ENCODE results near the gene CD300LF.
A peak's percentile ranks its signal among the peaks of the same experiment; 100 is the strongest.

The CD300LF gene

GRCh38 chr17:74736513-74737298, 24.0 kb upstream of the CD300LF start, which contains the start of gene RAB37:
TSS of gene RAB37 (plus strand) at chr17:74737256. CDS start at chr17:74737273, 17 bp downstream.
- Histone ChIP-seq H2BK120ac (ENCODE audit: insufficient read depth, low read length, poor library complexity) (no peak within 1 kb of the TSS), H3K9ac (ENCODE audit: low read length) (no peak within 1 kb of the TSS)

DNA sequence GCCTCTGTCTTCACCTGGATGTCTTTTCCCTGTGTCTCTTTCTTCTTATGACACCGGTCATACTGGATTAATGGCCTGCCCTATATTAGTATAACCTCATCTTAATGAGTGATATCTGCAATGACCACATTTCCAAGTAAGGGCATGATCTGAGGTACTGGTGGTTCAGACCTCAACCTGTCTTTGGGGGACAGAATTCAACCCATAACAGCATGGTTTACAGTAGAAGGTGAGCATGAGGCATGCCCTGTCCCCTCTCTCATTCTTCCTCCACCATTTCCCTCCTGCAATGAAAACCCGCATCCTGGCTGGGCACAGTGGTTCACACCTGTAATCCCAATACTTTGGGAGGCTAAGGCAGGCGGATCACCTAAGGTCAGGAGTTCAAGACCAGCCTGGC, 21.5 kb upstream of the CD300LF start:
- no peak overlapping the region for H2AFZ ChIP-seq (ENCODE audit: insufficient read depth, low read length, poor library complexity)
- H3K27ac ChIP-seq (ENCODE audit: low read depth, low read length): no peak overlapping the region
- H4K8ac ChIP-seq (ENCODE audit: low read depth, low read length): no peak overlapping the region
- H3K18ac ChIP-seq (ENCODE audit: low read length): no peak overlapping the region
- H3K4me2 ChIP-seq (ENCODE audit: low read length): no peak overlapping the region
- no peak overlapping the region for H4K12ac ChIP-seq (ENCODE audit: low read depth, low read length)
- no peaks in the 10 kb centered on the region for H3K36me3 ChIP-seq (ENCODE audit: control insufficient read depth in 1 of 2, insufficient read depth in 2 of 2, low read length in 2 of 2)
- no peak overlapping the region for H2BK120ac ChIP-seq (ENCODE audit: insufficient read depth, low read length, poor library complexity)
- no CpG with 5 or more reads among the region's 3 CpGs for WGBS (ENCODE audit: extremely low coverage, insufficient coverage, insufficient read length)
- peaks cover 7% of the 10 kb centered on the region for H3K9me3 ChIP-seq (ENCODE audit: insufficient read depth, low read depth, low read length)
- no peak overlapping the region for H2BK5ac ChIP-seq (ENCODE audit: low read depth, low read length, poor library complexity)
- H3K4me3 ChIP-seq (ENCODE audit: low read depth, low read length): no peak overlapping the region
- peaks cover 18% of the 10 kb centered on the region for H3K27me3 ChIP-seq (ENCODE audit: insufficient read depth, low read length)
- H3K23ac ChIP-seq (ENCODE audit: low read length): no peak overlapping the region
- H3K4ac ChIP-seq (ENCODE audit: low read depth, low read length): no peak overlapping the region
- H4K91ac ChIP-seq (ENCODE audit: low read depth, low read length): no peak overlapping the region
- no peak for DNase-seq
- H3K4me1 ChIP-seq (ENCODE audit: control insufficient read depth in 1 of 2, insufficient read depth in 2 of 2, low read length in 2 of 2): peaks cover 9 to 11% of the 10 kb centered on the region in 2 experiments
- no peaks in the 10 kb centered on the region for H3K79me1 ChIP-seq (ENCODE audit: low read length)
- H2BK12ac ChIP-seq (ENCODE audit: low read length): no peak overlapping the region
- no peak overlapping the region for H3K9ac ChIP-seq (ENCODE audit: low read length)
- no peaks in the 10 kb centered on the region for H3K79me2 ChIP-seq (ENCODE audit: control insufficient read depth, insufficient read depth, low read length, poor library complexity)
- H2AK5ac ChIP-seq (ENCODE audit: low read length): no peak overlapping the region
- no peak overlapping the region for H3K14ac ChIP-seq (ENCODE audit: low read length)

More at GRCh38 chr17:74736513-74737298, 24.0 kb upstream of the CD300LF start, which contains the start of gene RAB37:
- Histone ChIP-seq H3K4me3 (ENCODE audit: low read depth, low read length) (peak within 1 kb of the TSS; percentile 45), H3K9me3 (ENCODE audit: insufficient read depth, low read depth, low read length) (peaks cover 7% of the 10 kb centered on the region), H3K18ac (ENCODE audit: low read length) (no peak within 1 kb of the TSS), H4K91ac (ENCODE audit: low read depth, low read length) (no peak within 1 kb of the TSS), H2BK5ac (ENCODE audit: low read depth, low read length, poor library complexity) (no peak within 1 kb of the TSS), H3K36me3 (ENCODE audit: control insufficient read depth in 1 of 2, insufficient read depth in 2 of 2, low read length in 2 of 2) (no peaks in the 10 kb centered on the region), H4K12ac (ENCODE audit: low read depth, low read length) (no peak within 1 kb of the TSS), H2AFZ (ENCODE audit: insufficient read depth, low read length, poor library complexity) (peak within 1 kb of the TSS; percentile 8), H3K27ac (ENCODE audit: low read depth, low read length) (no peak within 1 kb of the TSS), H4K8ac (ENCODE audit: low read depth, low read length) (no peak within 1 kb of the TSS), H3K4me2 (ENCODE audit: low read length) (peak within 1 kb of the TSS; percentile 61), H3K79me2 (ENCODE audit: control insufficient read depth, insufficient read depth, low read length, poor library complexity) (no peaks in the 10 kb centered on the region), H2AK5ac (ENCODE audit: low read length) (no peak within 1 kb of the TSS), H3K27me3 (ENCODE audit: insufficient read depth, low read length) (peaks cover 18% of the 10 kb centered on the region), H3K4ac (ENCODE audit: low read depth, low read length) (no peak within 1 kb of the TSS), H3K23ac (ENCODE audit: low read length) (no peak within 1 kb of the TSS), H3K79me1 (ENCODE audit: low read length) (no peaks in the 10 kb centered on the region), H2BK12ac (ENCODE audit: low read length) (no peak within 1 kb of the TSS), H3K14ac (ENCODE audit: low read length) (no peak within 1 kb of the TSS), H3K4me1 (ENCODE audit: control insufficient read depth in 1 of 2, insufficient read depth in 2 of 2, low read length in 2 of 2) (peaks cover 9 to 11% of the 10 kb centered on the region in 2 experiments)
- no CpG with 5 or more reads among the region's 67 CpGs for WGBS (ENCODE audit: extremely low coverage, insufficient coverage, insufficient read length)
- DNase-seq: no peak

- Histone ChIP-seq H3K4me3 (ENCODE audit: low read depth, low read length) (peak overlapping the region; percentile 33), H3K79me1 (ENCODE audit: low read length) (no peaks in the 10 kb centered on the region), H3K27ac (ENCODE audit: low read depth, low read length) (no peak overlapping the region), H4K12ac (ENCODE audit: low read depth, low read length) (no peak overlapping the region), H3K9ac (ENCODE audit: low read length) (no peak overlapping the region), H2AFZ (ENCODE audit: insufficient read depth, low read length, poor library complexity) (no peak overlapping the region), H3K23ac (ENCODE audit: low read length) (no peak overlapping the region), H3K4ac (ENCODE audit: low read depth, low read length) (no peak overlapping the region), H3K4me2 (ENCODE audit: low read length) (no peak overlapping the region), H3K9me3 (ENCODE audit: insufficient read depth, low read depth, low read length) (peaks cover 7% of the 10 kb centered on the region), H2BK5ac (ENCODE audit: low read depth, low read length, poor library complexity) (no peak overlapping the region), H3K4me1 (ENCODE audit: control insufficient read depth in 1 of 2, insufficient read depth in 2 of 2, low read length in 2 of 2) (peaks cover 9 to 11% of the 10 kb centered on the region in 2 experiments), H3K79me2 (ENCODE audit: control insufficient read depth, insufficient read depth, low read length, poor library complexity) (no peaks in the 10 kb centered on the region), H2AK5ac (ENCODE audit: low read length) (no peak overlapping the region), H2BK12ac (ENCODE audit: low read length) (no peak overlapping the region), H4K8ac (ENCODE audit: low read depth, low read length) (no peak overlapping the region), H3K18ac (ENCODE audit: low read length) (no peak overlapping the region), H3K36me3 (ENCODE audit: control insufficient read depth in 1 of 2, insufficient read depth in 2 of 2, low read length in 2 of 2) (no peaks in the 10 kb centered on the region), H3K27me3 (ENCODE audit: insufficient read depth, low read length) (peaks cover 18% of the 10 kb centered on the region), H2BK120ac (ENCODE audit: insufficient read depth, low read length, poor library complexity) (no peak overlapping the region), H4K91ac (ENCODE audit: low read depth, low read length) (no peak overlapping the region), H3K14ac (ENCODE audit: low read length) (no peak overlapping the region)
- no CpG with 5 or more reads among the region's 9 CpGs for WGBS (ENCODE audit: extremely low coverage, insufficient coverage, insufficient read length)
- no peak for DNase-seq
Measured at GRCh38 chr17:74733365-74734122, 20.8 kb upstream of the CD300LF start.

DNA sequence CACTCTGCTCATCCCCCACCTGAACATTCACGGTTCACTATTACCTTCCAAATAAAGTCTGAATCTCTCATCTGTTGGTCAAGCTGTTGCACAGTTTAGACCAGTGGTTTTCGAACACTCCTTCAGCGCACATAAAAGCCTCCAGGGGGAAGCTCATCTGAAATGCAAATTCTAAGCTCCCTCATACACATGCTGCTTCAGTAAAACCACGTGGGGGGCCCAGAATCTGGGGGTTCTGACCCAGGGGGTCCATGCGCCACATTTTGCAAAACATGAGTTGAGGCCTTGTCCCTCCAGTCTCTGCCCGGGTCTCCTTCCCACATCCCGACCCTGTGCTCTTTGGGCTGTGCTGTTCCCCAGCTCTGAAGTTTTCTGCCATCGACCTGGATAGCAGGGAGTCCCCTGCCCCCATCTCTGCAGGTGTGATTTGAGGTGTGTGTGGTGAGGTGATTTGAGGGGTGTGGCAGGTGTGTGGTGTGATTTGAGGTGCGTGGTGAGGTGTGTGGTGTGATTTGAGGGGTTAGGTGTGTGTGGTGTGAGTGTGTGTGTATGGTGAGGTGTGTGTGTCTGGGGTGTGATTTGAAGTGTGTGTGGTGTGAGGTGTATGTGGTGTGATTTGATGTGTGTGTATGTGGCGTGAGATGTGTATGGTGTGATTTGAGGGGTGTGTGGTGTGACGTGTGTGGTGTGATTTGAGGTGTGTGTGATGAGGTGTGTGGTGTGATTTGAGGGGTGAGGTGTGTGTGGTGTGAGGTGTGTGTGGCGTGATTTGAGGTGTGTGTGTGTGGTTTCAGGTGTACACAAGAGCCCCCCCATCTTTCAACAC, 19.5 kb upstream of the CD300LF start:
- Histone ChIP-seq H2BK120ac (ENCODE audit: insufficient read depth, low read length, poor library complexity) (no peak overlapping the region), H3K9ac (ENCODE audit: low read length) (no peak overlapping the region), H4K12ac (ENCODE audit: low read depth, low read length) (no peak overlapping the region), H3K9me3 (ENCODE audit: insufficient read depth, low read depth, low read length) (peaks cover 7% of the 10 kb centered on the region), H4K8ac (ENCODE audit: low read depth, low read length) (no peak overlapping the region), H3K4me2 (ENCODE audit: low read length) (no peak overlapping the region), H4K91ac (ENCODE audit: low read depth, low read length) (no peak overlapping the region), H3K27me3 (ENCODE audit: insufficient read depth, low read length) (peaks cover 15% of the 10 kb centered on the region), H2AFZ (ENCODE audit: insufficient read depth, low read length, poor library complexity) (no peak overlapping the region), H3K23ac (ENCODE audit: low read length) (peak overlapping the region; percentile 55), H3K4me3 (ENCODE audit: low read depth, low read length) (no peak overlapping the region), H2BK5ac (ENCODE audit: low read depth, low read length, poor library complexity) (no peak overlapping the region), H3K27ac (ENCODE audit: low read depth, low read length) (no peak overlapping the region), H3K79me1 (ENCODE audit: low read length) (no peaks in the 10 kb centered on the region), H3K18ac (ENCODE audit: low read length) (no peak overlapping the region), H3K4ac (ENCODE audit: low read depth, low read length) (no peak overlapping the region), H2BK12ac (ENCODE audit: low read length) (no peak overlapping the region), H3K4me1 (ENCODE audit: control insufficient read depth in 1 of 2, insufficient read depth in 2 of 2, low read length in 2 of 2) (peaks cover 5% of the 10 kb centered on the region in 2 experiments), H2AK5ac (ENCODE audit: low read length) (no peak overlapping the region), H3K36me3 (ENCODE audit: control insufficient read depth in 1 of 2, insufficient read depth in 2 of 2, low read length in 2 of 2) (no peaks in the 10 kb centered on the region), H3K79me2 (ENCODE audit: control insufficient read depth, insufficient read depth, low read length, poor library complexity) (no peaks in the 10 kb centered on the region), H3K14ac (ENCODE audit: low read length) (no peak overlapping the region)
- WGBS (ENCODE audit: extremely low coverage, insufficient coverage, insufficient read length): over 99% methylated on average over 4 of the region's 12 CpGs
- DNase-seq: no peak

Measured in trophoblast cell (in vitro differentiated cells and primary cell).